Activated CD4-positive, alpha-beta T cell treated with anti-CD3 and anti-CD28 coated beads for 4 hours (primary cell): ENCODE measurements around the gene RPL22.

Experiments used
- DNase-seq, 2 donors: peaks; one replicate each; pipeline ENCODE4 v3.0.0-alpha.2; 2020

Gene RPL22

GRCh38 chr1:6151291-6151822 lies 48.0 kb downstream of the RPL22 start:
- DNase-seq: no peak

DNA sequence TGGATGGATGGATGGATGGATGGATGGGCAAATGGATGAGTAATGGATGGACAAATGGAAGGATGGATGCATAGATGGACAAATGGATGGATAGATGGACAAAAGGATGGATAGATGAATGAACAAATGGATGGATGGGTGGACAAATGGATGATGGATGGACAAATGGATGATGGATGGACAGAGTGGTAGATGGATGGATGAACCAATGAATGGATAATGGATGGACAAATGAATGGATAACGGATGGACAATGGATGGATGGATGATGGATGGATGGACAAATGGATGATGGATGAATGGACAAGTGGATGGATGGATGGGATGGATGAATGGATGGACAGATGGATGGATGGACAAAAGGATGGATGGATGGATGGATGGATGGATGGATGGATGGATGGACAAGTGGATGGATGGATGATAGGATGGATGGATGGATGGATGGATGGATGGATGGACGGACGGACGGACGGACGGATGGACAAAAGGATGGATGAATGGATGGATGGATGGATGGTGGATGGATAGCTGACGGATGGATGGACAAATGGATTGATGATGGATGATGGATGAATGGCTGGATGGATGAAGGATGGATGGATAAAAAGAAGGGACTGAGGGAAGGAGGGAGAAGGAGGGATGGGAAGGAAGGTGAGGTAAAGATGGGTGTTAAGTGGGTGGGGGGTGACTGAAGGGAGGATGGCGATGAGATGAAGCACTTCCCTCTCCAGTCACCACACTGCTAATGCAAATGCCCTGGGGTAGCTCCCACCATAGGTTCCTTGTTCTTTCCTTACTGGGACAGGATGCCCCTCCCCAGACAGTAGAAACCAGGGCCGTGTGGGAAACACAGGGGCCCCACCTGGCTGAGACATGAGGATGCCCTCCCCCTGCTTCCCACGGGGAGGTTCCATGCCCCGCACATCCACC lies 49.1 kb downstream of the RPL22 start:
- DNase-seq: no peak

DNA sequence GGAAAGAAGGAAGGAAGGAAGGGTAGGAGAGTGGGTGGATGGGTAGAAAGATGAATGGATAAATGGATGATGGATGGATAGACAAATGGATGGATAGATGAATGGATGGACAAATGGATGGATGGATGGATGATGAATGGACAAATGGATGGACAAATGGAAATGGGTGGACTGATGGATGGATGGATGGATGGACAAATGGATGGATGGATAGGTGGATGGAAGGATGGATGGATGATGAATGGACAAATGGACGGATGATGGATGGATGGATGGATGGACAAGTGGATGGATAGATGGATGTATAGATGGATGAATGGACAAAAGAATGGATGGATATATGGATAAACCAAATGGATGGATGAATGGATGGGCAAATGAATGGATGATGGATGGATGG lies 49.8 kb downstream of the RPL22 start:
- DNase-seq: no peak

- DNase-seq: peak; percentile 62 to 69
These were observed 50.7 kb downstream of the RPL22 start for GRCh38 chr1:6148497-6149241.

GRCh38 chr1:6145864-6146410 lies 53.5 kb downstream of the RPL22 start:
- no peak for DNase-seq

DNA sequence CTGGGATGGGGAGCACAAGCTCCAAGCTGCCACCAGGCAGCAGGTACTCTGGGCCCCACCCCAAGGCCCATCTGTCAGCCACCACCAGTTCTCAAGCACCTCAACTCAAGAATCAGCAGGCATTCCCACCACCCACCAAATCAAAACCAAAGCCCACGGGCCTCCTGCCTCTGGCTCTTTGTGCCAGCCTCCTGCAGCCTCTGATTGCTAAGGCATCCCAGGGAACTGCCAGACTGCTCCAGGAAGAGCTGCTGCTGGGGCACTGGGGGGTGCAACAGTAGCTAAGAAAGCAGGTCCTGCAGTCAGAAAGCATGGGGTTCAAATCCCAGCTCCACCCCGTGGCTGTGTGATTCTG lies 54.0 kb downstream of the RPL22 start:
- DNase-seq: no peak

DNA sequence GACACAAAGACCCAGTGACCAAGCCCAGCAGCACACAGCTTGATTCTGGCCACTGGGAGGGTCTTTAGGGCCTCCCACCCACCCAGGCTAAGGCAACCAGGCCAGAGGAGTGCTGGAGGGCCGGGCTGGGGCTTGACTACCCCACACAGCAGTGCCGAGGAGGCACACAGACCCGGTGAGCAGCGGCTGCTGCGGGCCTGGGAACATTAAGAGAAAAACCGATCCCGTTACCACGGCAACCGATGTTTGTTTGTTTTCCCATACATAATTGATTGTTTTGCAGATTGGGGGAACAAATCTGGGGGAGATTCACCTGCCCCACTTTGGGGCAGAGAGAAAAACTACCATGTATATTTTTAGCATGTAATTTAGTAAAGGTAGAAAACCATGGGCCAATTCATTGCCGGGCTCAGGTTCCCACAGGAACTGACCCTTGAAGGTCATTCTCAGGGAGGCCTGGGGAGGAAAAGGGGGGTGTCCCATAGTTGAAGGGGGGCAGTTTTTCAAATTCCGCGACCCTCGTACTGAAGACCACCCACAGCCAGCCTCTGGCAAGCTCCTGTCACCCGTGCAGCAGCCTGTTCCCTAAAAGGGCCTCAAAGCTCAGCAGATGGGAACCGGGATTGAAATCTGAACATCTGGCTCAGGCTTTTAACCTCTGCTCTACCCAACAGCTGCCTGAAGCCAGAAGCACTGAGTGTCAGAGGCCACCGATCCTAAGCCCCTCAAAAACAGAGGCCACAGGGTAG lies 54.6 kb downstream of the RPL22 start:
- DNase-seq: no peak

- DNase-seq: no peak
These were observed 55.2 kb downstream of the RPL22 start for GRCh38 chr1:6144175-6144574.

DNA sequence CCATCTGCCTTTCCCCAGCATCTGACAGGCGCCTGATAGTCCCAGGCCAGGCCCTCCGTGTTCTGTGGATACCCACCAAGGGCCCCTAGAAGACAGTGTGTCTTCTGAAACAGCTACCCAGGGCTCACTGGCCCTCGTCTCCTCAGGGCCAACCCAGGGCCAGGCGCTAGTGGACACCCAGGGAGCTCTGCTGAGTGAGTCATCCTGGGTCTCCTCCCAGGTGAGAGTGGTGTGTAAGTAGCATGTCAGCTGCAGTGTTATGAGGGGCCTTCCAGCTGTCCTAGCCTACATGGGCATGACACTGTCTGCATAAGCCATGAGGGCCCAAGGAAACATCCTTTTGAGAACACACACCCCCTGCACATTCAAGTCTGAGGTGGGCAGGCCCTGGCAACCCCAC lies 56.0 kb downstream of the RPL22 start:
- no peak for DNase-seq

DNA sequence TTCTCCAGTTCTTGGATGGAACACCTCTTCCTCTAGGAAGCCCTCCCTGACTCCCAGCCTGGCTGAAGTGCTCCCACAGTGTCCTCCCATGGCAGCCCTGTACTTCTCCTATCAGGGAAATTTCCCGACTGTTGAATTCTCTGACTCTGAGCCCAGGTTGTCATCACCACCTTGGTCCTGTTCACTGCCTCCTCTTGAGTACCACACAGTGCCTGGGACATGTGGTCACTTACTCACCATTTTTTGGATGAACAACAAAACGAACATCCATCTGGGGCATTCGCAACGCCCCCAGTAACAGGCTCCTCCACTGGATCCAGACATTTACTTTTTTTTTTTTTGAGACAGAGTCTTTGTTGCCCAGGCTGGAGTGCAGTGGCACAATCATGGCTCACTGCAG lies 56.7 kb downstream of the RPL22 start:
- no peak for DNase-seq

- no peak for DNase-seq
These were observed 57.3 kb downstream of the RPL22 start for GRCh38 chr1:6142036-6142621.

- no peak for DNase-seq
These were observed 57.8 kb downstream of the RPL22 start for GRCh38 chr1:6141592-6141991.

DNA sequence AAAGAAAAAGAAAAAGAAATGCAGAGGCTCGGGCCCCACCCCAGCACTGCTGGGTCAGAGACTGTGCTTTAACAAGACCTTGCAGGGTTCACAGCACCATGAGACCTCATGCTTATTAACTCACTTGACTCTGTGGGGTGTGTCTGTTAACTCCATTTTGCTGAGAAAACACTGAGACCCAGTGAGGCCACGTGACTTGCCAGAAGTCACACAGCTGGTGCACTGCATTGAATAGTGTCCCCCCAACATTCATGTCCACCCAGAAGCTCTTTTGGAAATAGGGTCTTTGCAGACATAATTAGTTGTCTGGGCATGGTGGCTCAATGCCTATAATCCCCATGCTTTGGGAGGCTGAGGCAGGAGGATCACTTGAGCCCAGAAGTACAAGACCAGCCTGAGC lies 59.0 kb downstream of the RPL22 start:
- DNase-seq: no peak

GRCh38 chr1:6137758-6138157 lies 61.6 kb downstream of the RPL22 start:
- no peak for DNase-seq

DNA sequence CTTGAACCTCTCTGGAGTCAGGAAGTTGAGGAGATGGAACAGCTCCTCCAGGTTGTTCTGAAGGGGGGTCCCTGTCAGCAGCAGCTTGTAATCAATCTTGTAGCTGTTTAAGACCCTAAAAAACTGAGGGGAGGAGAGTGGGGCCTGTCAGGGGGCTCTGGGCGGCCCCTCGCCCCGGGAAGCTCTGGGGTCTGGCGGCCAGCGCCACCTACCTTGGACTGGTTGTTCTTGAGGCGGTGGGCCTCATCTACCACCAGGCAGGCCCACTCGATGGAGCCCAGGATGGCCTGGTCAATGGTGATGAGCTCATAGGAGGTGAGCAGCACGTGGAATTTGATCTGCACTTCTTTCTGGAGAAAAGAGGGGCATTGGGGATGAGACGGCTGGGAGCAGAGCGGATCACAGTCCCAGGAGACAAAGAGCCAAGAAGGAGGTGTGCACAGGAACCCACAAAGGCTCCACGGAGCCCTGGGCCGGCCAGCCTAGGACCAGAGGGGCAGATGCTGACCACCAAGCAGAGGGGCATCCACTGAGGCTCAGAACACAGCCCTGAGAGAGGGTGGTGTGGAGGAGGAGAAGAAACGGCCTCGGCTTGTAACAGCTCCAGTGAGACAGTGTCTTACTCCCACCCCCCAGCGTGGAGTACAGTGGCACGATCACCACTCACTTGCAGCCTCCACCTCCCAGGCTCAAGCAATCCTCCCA lies 62.7 kb downstream of the RPL22 start:
- DNase-seq: no peak
